K562 (cell line): Measurements from ENCODE around the gene ITPR1. TPM values are rescaled to one million over a fixed set of nuclear protein-coding genes. Genes with fewer than 3 reads are reported as not detected.

Source experiments
- ATAC-seq: fragments of 200-7000 bp; cut with Tn5 transposase; 3 replicates; pipeline ENCODE4 v1.9.1; 2020; ENCODE audit warnings: moderate library complexity
- BruUV-seq: library from RNA; stranded (reverse); fragments of 400-500 nt; replicated peaks from 2 replicates; lab custom pipeline; 2021; lab: Mats Ljungman, UMichigan
- CTCF ChIA-PET: fragments of 300-600 bp; formaldehyde crosslinking; extraction: SDS; loops from one replicate; lab custom pipeline; 2021; ENCODE audit warnings: low intra/inter-chr PET ratio; lab: Yijun Ruan, JAX
- POLR2A ChIA-PET: fragments of 300-600, 350-650 bp; sonication (Branson Sonifier 250); formaldehyde crosslinking; extraction: SDS; loops from one replicate; lab custom pipeline; 2021; ENCODE audit warnings: antibody characterized with exemption, inconsistent platforms; lab: Yijun Ruan, JAX
- DNase-seq, 4 experiments: peaks; one replicate each; pipeline versions ENCODE4 v3.0.0 to v3.0.0-alpha.2; 2011 to 2018; ENCODE audit warnings: low spot score in 3 of 4, mixed read lengths in 3 of 4; ENCODE audit errors: extremely low read depth in 1 of 4
- FAIRE-seq: peaks from 2 replicates; lab custom pipeline; 2011; peaks lifted over from hg19 to GRCh38; lab: Jason Lieb, UNC
- H2AFZ ChIP-seq: 2 replicates; pipeline ENCODE4 v1.6.0; 2011; ENCODE audit warnings: low read depth, low read length, control low read depth, inconsistent platforms
- H3K27ac ChIP-seq: fragments of 200-600 bp; 3 replicates; pipeline ENCODE4 v1.8.0; 2011; ENCODE audit warnings: low read depth, mild to moderate bottlenecking, control low read depth, inconsistent platforms, low read length, moderate library complexity, mixed read lengths; ENCODE audit errors: extremely low read depth
- H3K27me3 ChIP-seq, 2 experiments: fragments of 300-600 bp in 1 of 2; 2 replicates in 1 of 2; 3 replicates in 1 of 2; pipeline versions ENCODE4 v1.6.0 to v1.8.0; 2011; ENCODE audit warnings: inconsistent platforms in 2 of 2, low read length in 2 of 2, mild to moderate bottlenecking in 1 of 2, mixed read lengths in 1 of 2, moderate library complexity in 1 of 2; ENCODE audit not compliant: control insufficient read depth in 2 of 2, insufficient read depth in 2 of 2
- H3K36me3 ChIP-seq: fragments of 300-600 bp; 3 replicates; pipeline ENCODE4 v1.8.0; 2011; ENCODE audit warnings: mild to moderate bottlenecking, low read length, inconsistent platforms; ENCODE audit not compliant: control insufficient read depth, insufficient read depth
- H3K4me1 ChIP-seq, 2 experiments: fragments of 200-600 bp in 1 of 2; replicated peaks in 1 of 2; 2 replicates in 1 of 2; 3 replicates in 1 of 2; pipeline versions ENCODE4 v1.5.1 to v1.8.0; 2011; ENCODE audit warnings: inconsistent platforms in 2 of 2, low read length in 2 of 2, mild to moderate bottlenecking in 1 of 2, mixed read lengths in 1 of 2, moderate library complexity in 1 of 2; ENCODE audit not compliant: control insufficient read depth in 2 of 2, insufficient read depth in 2 of 2
- H3K4me2 ChIP-seq: 2 replicates; pipeline ENCODE4 v1.6.1; 2011; ENCODE audit warnings: low read length, control low read depth, inconsistent platforms, mixed read lengths; ENCODE audit not compliant: insufficient read depth
- H3K4me3 ChIP-seq: fragments of 200-600 bp; sonication (generic), shearing (Covaris generic); 2 replicates; pipeline ENCODE4 v1.5.1; 2016; ENCODE audit warnings: control low read depth, inconsistent platforms
- H3K79me2 ChIP-seq: fragments of 200-600 bp; 3 replicates; pipeline ENCODE4 v1.8.0; 2011; ENCODE audit warnings: low read length, inconsistent platforms; ENCODE audit not compliant: control insufficient read depth, insufficient read depth
- H3K9ac ChIP-seq, 2 experiments: 2 replicates each; pipeline versions ENCODE4 v1.6.0 to v1.6.1; 2011; ENCODE audit warnings: low read depth in 2 of 2, low read length in 2 of 2, control low read depth in 1 of 2, inconsistent platforms in 1 of 2, mild to moderate bottlenecking in 1 of 2, mixed read lengths in 1 of 2; ENCODE audit not compliant: insufficient read depth in 1 of 2
- H3K9me1 ChIP-seq: one replicate; pipeline ENCODE4 v1.6.0; 2011; ENCODE audit warnings: inconsistent platforms, mild to moderate bottlenecking, low read length, moderate library complexity; ENCODE audit not compliant: control insufficient read depth, insufficient read depth
- H3K9me3 ChIP-seq: replicated peaks from 2 replicates; pipeline ENCODE4 v1.5.1; 2011; ENCODE audit warnings: low read depth, low read length, inconsistent platforms; ENCODE audit not compliant: control insufficient read depth, insufficient read depth
- H4K20me1 ChIP-seq: replicated peaks from 2 replicates; pipeline ENCODE4 v1.6.1; 2011; ENCODE audit warnings: low read length, inconsistent platforms, mixed read lengths; ENCODE audit not compliant: control insufficient read depth, insufficient read depth
- BCOR ChIP-seq: fragments of 450-650 bp; IDR thresholded peaks from 2 replicates; pipeline ENCODE4 v1.6.1; 2016
- E2F3 ChIP-seq: fragments of 250-450 bp; sonication (Bioruptor Pico); IDR thresholded peaks from 2 replicates; pipeline ENCODE4 v1.4.0; 2020; ENCODE audit warnings: mild to moderate bottlenecking
- FOXM1 ChIP-seq, 2 experiments: fragments of 450-650 bp in 1 of 2; sonication (generic) in 1 of 2; formaldehyde crosslinking in 1 of 2; IDR thresholded peaks; 2 replicates each; pipeline versions ENCODE4 v1.6.1 to v1.9.0; 2017 to 2022; ENCODE audit warnings: low read depth in 2 of 2, mild to moderate bottlenecking in 2 of 2, missing genetic modification reagents in 1 of 2, moderate library complexity in 1 of 2
- GATAD2A ChIP-seq: fragments of 450-650 bp; IDR thresholded peaks from 2 replicates; pipeline ENCODE4 v1.6.1; 2017
- GTF2A2 ChIP-seq: IDR thresholded peaks from 2 replicates; pipeline ENCODE4 v1.6.1; 2016; ENCODE audit warnings: mild to moderate bottlenecking, missing genetic modification characterization, missing compliant biosample characterization
- HNRNPH1 ChIP-seq: fragments of 200-400 bp; formaldehyde crosslinking; optimal IDR thresholded peaks from 2 replicates; pipeline ENCODE3; 2017; ENCODE audit warnings: low read depth, mild to moderate bottlenecking, low read length, moderate library complexity
- PPARD ChIP-seq: fragments of 250-450 bp; sonication (Bioruptor Pico); IDR thresholded peaks from 2 replicates; pipeline ENCODE4 v1.8.0; 2022; ENCODE audit warnings: inconsistent platforms, mild to moderate bottlenecking, moderate library complexity
- SAFB2 ChIP-seq: fragments of 200-400 bp; formaldehyde crosslinking; IDR thresholded peaks from 2 replicates; pipeline ENCODE4 v1.6.1; 2018; ENCODE audit warnings: borderline replicate concordance, low read length, low read depth, moderate library complexity; ENCODE audit not compliant: severe bottlenecking
- SETDB1 ChIP-seq: IDR thresholded peaks from one replicate; pipeline ENCODE4 v1.6.1; 2012; ENCODE audit warnings: low read length, control low read depth, inconsistent platforms
- SIN3B ChIP-seq: fragments of 450-650 bp; IDR thresholded peaks from 2 replicates; pipeline ENCODE4 v1.6.1; 2017; ENCODE audit warnings: low read depth, mild to moderate bottlenecking, moderate library complexity
- ZNF263 ChIP-seq: sonication (generic); formaldehyde crosslinking; IDR thresholded peaks from 2 replicates; pipeline ENCODE4 v1.8.0; 2022; ENCODE audit warnings: mild to moderate bottlenecking, missing genetic modification reagents, borderline replicate concordance
- WGBS: fragments of 100-300 bp; shearing (Covaris generic); methylation state at CpG from one replicate; pipeline ENCODE4 v1.1.6; 2016; ENCODE audit warnings: low coverage, mixed read lengths; ENCODE audit not compliant: insufficient coverage; ENCODE audit errors: missing lambda C conversion rate; 5-methylcytosine and 5-hydroxymethylcytosine counted together
- in situ Hi-C: fragments of 300-500 bp; cut with MboI; formaldehyde crosslinking; loops from 4 replicates; pipeline ENCODE4 v1.15.0; 2018; ENCODE audit warnings: inconsistent platforms, mixed read lengths
- intact Hi-C: fragments of 100-400 bp; cut with micrococcal nuclease; formaldehyde crosslinking; loops from 2 replicates; pipeline ENCODE4 v1.14.2; 2022
- polyA plus RNA-seq, 8 experiments: library from polyadenylated mRNA; depleted of rRNA in 4 of 8; stranded (reverse) in 5 of 8; unstranded in 3 of 8; fragments of >200 nt; fragmentation: Nextera tagmentation in 2 of 8; fragmentation: Illumina TruSeq in 1 of 8; extraction: Ambion mirVana in 2 of 8; extraction: Trizol in 1 of 8; gene quantifications; 2 replicates each; pipeline versions ENCODE4 v1.2.1 to v1.2.3, GENCODE V29; 2011 to 2014; ENCODE audit warnings: inconsistent platforms in 1 of 8, missing spikeins in 1 of 8
- total RNA-seq, 7 experiments: library from RNA; depleted of rRNA in 6 of 7; stranded (reverse); fragments of >200 nt in 6 of 7; fragmentation: Illumina TruSeq in 2 of 7; extraction: Trizol in 2 of 7; gene quantifications; 2 replicates each; pipeline versions ENCODE4 v1.2.1 to v1.2.3, GENCODE V29; 2011 to 2021; ENCODE audit warnings: low replicate concordance in 1 of 7
- TF ChIP-seq, protein P1 (sequence below): fragments of 450-650 bp; IDR thresholded peaks from 2 replicates; pipeline ENCODE4 v1.6.1; 2014; ENCODE audit warnings: low read depth, mild to moderate bottlenecking, moderate library complexity, borderline replicate concordance
- TF ChIP-seq, protein P2 (sequence below): fragments of 450-650 bp; IDR thresholded peaks from 2 replicates; pipeline ENCODE4 v1.6.1; 2018; ENCODE audit not compliant: partially characterized antibody
- TF ChIP-seq, protein P3 (sequence below): fragments of 250-450 bp; sonication (Bioruptor Pico); IDR thresholded peaks from 2 replicates; pipeline ENCODE4 v1.9.0; 2021; ENCODE audit warnings: mild to moderate bottlenecking
- TF ChIP-seq, protein P4 (sequence below): fragments of 450-650 bp; formaldehyde crosslinking; IDR thresholded peaks from 2 replicates; pipeline ENCODE4 v1.4.0; 2020; ENCODE audit warnings: mild to moderate bottlenecking, mixed read lengths

Gene ITPR1
- total and polyA plus RNA-seq, 9 of the 15 experiments (the other 6 are each of a cell fraction or from before 2014, with no cell fraction given): 22.4 to 40.0 (median 27.4) TPM

DNA sequence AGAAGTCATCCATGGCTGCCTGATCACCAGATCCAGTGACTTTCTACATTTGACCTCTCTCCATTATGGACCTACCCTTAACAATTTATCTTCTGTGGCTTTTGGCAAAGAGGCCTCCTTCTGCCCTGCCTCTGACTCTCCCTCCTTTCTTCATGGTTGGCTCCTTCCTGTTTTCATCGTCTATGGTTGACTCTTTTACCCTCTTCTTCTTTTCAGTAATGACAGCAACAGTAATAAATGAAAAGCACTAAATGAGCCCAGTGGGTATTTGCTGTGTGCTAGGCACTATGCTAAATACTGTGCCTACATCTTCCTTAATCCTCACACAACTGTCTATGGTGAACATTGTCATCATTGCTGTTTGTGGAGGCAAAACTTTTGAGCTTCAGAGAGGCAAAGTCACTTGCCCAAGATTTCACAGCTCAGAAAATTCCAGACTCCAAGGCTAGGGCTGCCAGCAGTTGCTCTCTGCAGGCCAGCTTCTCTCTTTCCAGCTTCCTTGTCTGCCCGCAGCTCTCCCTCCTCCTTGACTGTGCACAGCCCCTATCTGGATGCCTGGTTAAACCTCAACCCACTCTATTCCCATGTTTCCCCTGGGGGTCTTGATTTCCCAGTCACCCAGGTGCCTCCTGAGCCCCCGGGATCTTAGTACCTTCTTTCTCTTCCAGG, 24.6 kb downstream of the ITPR1 start:
- 19% methylated on average over 3 of the region's 3 CpGs for WGBS
- no peaks in the 10 kb centered on the region for H3K79me2 ChIP-seq
- no peaks in the 10 kb centered on the region for H3K9me3 ChIP-seq
- peaks cover 4% of the 10 kb centered on the region for H3K9me1 ChIP-seq
- H3K4me2 ChIP-seq: no peak overlapping the region
- H3K4me1 ChIP-seq: peaks cover 11 to 43% of the 10 kb centered on the region in 2 experiments; a peak in 3 of 5 replicates
- no peak for DNase-seq
- no TSS peak for BruUV-seq
- no peaks in the 10 kb centered on the region for H3K27me3 ChIP-seq
- in situ Hi-C loops (no loop called here), intact Hi-C loops (no loop called here)
- no peak overlapping the region for H2AFZ ChIP-seq
- ChIA-PET POLR2A (interaction anchor here (0.6 to 8.8 kb wide), 4 partner anchors 9 to 423 kb away, joined by 3 to 94 read pairs (median 19); partner anchors contain the start of gene ITPR1), CTCF (no interaction called here)
- H3K36me3 ChIP-seq: peaks cover 4% of the 10 kb centered on the region; the same call in 1 of the 3 replicates
- H3K4me3 ChIP-seq: no peak overlapping the region
- no peaks in the 10 kb centered on the region for H4K20me1 ChIP-seq
- no peak for FAIRE-seq
- no peak overlapping the region for H3K27ac ChIP-seq
- TF ChIP-seq GTF2A2 (tag) (no peak), HNRNPH1 (no peak), SIN3B (no peak), PPARD (CRISPR knock-in tag) (no peak), GATAD2A (no peak), SETDB1 (no peak), BCOR (no peak), SAFB2 (no peak), E2F3 (CRISPR knock-in tag) (no peak), ZNF263 (peak; percentile 27; the same call in 1 of the 2 replicates), FOXM1 (IDR thresholded peaks at IDR 0.05; ENCODE audit: low read depth) (no peak), FOXM1 (CRISPR knock-in tag; IDR thresholded peaks at IDR 0.05; ENCODE audit: low read depth) (no peak)
- TF ChIP-seq, protein P1, sequence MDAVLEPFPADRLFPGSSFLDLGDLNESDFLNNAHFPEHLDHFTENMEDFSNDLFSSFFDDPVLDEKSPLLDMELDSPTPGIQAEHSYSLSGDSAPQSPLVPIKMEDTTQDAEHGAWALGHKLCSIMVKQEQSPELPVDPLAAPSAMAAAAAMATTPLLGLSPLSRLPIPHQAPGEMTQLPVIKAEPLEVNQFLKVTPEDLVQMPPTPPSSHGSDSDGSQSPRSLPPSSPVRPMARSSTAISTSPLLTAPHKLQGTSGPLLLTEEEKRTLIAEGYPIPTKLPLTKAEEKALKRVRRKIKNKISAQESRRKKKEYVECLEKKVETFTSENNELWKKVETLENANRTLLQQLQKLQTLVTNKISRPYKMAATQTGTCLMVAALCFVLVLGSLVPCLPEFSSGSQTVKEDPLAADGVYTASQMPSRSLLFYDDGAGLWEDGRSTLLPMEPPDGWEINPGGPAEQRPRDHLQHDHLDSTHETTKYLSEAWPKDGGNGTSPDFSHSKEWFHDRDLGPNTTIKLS: no peak
- TF ChIP-seq, protein P2, sequence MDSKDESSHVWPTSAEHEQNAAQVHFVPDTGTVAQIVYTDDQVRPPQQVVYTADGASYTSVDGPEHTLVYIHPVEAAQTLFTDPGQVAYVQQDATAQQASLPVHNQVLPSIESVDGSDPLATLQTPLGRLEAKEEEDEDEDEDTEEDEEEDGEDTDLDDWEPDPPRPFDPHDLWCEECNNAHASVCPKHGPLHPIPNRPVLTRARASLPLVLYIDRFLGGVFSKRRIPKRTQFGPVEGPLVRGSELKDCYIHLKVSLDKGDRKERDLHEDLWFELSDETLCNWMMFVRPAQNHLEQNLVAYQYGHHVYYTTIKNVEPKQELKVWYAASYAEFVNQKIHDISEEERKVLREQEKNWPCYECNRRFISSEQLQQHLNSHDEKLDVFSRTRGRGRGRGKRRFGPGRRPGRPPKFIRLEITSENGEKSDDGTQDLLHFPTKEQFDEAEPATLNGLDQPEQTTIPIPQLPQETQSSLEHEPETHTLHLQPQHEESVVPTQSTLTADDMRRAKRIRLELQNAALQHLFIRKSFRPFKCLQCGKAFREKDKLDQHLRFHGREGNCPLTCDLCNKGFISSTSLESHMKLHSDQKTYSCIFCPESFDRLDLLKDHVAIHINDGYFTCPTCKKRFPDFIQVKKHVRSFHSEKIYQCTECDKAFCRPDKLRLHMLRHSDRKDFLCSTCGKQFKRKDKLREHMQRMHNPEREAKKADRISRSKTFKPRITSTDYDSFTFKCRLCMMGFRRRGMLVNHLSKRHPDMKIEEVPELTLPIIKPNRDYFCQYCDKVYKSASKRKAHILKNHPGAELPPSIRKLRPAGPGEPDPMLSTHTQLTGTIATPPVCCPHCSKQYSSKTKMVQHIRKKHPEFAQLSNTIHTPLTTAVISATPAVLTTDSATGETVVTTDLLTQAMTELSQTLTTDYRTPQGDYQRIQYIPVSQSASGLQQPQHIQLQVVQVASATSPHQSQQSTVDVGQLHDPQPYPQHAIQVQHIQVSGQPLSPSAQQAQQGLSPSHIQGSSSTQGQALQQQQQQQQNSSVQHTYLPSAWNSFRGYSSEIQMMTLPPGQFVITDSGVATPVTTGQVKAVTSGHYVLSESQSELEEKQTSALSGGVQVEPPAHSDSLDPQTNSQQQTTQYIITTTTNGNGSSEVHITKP: peak; percentile 47
- TF ChIP-seq, protein P3, sequence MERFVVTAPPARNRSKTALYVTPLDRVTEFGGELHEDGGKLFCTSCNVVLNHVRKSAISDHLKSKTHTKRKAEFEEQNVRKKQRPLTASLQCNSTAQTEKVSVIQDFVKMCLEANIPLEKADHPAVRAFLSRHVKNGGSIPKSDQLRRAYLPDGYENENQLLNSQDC (CRISPR knock-in tag): no peak
- TF ChIP-seq, protein P4, sequence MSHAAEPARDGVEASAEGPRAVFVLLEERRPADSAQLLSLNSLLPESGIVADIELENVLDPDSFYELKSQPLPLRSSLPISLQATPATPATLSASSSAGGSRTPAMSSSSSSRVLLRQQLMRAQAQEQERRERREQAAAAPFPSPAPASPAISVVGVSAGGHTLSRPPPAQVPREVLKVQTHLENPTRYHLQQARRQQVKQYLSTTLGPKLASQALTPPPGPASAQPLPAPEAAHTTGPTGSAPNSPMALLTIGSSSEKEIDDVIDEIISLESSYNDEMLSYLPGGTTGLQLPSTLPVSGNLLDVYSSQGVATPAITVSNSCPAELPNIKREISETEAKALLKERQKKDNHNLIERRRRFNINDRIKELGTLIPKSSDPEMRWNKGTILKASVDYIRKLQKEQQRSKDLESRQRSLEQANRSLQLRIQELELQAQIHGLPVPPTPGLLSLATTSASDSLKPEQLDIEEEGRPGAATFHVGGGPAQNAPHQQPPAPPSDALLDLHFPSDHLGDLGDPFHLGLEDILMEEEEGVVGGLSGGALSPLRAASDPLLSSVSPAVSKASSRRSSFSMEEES (CRISPR knock-in tag): no peak
- ATAC-seq: no peak
- H3K9ac ChIP-seq: no peak overlapping the region
